GM21528 (cell line): ENCODE data around the gene KLHL42.
"Not testable (repeated sequence)": the region's sequence is repeated elsewhere in the genome, so short reads cannot be mapped to it uniquely, and the experiment has no call there.

Source experiments
- ATAC-seq: cut with Tn5 transposase; IDR thresholded peaks from one replicate; pipeline ENCODE4 v1.9.1; 2021; ENCODE audit warnings: mild to moderate bottlenecking, moderate library complexity; ENCODE audit not compliant: unreplicated experiment, low FRiP score

KLHL42 gene, protein sequence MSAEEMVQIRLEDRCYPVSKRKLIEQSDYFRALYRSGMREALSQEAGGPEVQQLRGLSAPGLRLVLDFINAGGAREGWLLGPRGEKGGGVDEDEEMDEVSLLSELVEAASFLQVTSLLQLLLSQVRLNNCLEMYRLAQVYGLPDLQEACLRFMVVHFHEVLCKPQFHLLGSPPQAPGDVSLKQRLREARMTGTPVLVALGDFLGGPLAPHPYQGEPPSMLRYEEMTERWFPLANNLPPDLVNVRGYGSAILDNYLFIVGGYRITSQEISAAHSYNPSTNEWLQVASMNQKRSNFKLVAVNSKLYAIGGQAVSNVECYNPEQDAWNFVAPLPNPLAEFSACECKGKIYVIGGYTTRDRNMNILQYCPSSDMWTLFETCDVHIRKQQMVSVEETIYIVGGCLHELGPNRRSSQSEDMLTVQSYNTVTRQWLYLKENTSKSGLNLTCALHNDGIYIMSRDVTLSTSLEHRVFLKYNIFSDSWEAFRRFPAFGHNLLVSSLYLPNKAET

DNA sequence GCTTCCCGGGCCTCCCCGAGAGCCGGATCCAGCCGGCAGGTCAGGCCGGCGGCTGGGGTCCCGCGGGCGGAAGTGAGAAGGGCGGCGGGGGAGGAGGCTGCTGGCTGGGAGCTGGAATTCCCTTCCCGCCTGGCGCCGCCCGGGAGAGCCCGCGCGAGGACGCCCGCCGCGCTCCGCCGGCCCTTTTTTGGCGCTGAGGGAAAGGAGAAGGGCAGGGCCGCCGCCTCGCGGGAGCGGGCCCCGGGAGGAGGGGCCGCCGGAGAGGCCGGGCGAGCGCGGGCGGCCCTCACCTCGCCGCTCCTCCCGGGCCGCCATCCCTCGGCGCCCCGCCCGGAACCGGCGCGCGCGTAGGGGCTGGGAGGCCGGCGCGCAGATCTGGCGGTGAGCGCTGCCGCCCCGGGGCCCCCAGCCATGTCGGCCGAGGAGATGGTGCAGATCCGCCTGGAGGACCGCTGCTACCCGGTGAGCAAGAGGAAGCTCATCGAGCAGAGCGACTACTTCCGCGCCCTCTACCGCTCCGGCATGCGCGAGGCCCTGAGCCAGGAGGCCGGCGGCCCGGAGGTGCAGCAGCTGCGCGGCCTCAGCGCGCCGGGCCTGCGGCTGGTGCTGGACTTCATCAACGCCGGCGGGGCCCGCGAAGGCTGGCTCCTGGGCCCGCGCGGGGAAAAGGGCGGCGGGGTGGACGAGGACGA, at the start of gene KLHL42, which contains the start of gene MANSC4:
TSS of gene KLHL42 (plus strand) at position 314 of the 692 bp plus-strand sequence. CDS start at position 412, 98 bp downstream.
TSS of gene MANSC4 (minus strand) at position 317 of the 692 bp plus-strand sequence. CDS start 8,960 bp downstream, outside the sequence.
- ATAC-seq, result peak; percentile 85

DNA sequence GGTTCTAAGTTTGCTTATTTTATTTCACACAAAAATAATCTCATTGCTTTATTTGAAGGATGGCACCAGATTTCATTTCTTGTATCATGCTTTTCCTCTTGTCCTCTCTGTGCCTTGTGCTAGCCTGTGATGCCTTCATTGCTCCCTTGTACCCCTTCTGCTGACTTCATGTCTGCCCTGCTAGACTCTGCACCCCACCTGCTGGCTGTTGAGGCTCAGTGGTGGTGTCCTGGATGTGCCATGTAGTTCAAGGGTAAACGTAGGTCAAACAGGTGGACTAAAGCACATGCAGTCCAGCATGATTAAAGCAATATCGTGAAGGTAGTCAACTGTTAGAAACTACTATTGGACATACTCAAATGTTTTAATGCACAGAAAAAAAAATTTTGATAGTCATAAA, 47.8 kb upstream of the KLHL42 start:
- ATAC-seq, result no peak

DNA sequence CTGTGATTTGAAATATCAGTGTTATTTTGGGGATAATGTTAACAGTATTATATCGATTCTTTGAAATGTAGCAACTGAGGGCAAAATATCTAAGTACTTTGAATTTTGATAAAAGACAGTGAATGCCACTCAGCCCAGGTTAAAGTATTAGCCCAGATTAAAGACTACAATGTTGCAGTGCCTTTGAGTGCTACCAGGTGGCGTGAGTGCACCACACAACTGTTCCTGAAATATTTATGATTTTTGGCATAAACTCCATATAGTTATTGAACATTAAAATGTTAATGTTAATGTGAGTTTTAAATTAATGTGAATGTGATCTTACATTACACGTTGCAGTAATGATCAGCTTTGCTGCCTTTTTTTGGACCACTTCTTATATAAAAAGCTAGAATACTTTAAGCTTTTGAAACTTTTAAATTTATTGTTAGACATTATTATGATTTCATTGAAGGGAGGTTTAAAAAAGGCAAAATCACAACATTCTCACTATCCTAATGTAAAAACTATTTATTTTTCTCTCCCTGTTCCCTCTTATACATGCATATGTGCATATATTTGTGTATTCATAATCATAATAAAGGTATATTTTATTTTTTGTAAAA, 46.9 kb upstream of the KLHL42 start:
- ATAC-seq, result peak; percentile 55

DNA sequence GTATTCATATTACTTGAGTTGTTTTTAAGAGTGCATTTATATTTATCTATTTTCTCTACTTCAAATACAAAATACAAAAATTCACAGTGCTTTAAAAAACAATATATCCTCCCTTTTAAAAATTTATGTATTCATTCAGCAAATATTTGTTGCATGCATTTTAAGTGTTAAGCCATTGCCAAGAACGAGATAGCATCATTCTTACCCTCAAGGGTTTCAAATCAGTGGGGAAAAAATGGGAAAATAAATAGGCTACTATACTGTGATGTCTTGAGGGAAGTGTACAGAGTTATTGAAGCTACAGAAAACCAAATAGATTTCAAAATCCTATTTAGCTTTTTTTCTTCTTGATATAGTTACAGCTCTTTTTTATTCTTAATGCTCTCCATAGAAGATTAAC, 46.2 kb upstream of the KLHL42 start:
- ATAC-seq, result no peak

DNA sequence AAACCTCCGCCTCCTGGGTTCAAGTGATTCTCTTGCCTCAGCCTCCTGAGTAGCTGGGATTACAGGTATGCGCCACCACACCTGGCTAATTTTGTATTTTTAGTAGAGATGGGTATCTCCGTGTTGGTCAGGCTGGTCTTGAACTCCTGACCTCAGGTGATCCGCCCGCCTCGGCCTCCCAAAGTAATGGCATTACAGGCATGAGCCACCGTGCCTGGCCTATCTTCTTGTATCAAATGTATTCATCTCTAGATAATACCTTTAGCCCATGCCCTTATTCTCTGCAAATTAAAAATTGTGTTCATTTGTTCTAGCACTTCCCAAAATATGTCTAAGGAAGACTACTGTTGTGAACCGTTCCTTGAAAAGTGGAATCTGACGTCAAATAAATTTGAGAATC, 45.7 kb upstream of the KLHL42 start:
- ATAC-seq, result not testable (repeated sequence)

DNA sequence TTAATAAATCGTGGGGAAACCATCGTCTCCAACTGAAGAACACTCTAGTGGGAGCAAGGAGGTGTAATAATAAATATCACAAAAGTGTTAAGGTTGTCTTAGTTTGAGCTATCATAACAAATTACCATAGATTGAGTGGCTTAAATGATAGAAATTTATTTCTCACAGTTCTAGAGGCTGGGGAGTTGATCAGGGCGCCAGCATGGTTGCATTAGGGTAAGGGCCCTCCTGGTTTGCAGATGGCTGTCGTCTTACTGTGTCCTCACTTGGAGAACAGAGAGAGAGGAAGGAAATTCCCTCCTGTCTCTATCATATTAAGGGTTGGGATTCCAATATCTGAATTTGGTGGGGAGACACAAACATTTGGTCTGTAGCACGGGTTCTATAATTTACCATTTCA, 36.4 kb upstream of the KLHL42 start:
- ATAC-seq, result no peak

DNA sequence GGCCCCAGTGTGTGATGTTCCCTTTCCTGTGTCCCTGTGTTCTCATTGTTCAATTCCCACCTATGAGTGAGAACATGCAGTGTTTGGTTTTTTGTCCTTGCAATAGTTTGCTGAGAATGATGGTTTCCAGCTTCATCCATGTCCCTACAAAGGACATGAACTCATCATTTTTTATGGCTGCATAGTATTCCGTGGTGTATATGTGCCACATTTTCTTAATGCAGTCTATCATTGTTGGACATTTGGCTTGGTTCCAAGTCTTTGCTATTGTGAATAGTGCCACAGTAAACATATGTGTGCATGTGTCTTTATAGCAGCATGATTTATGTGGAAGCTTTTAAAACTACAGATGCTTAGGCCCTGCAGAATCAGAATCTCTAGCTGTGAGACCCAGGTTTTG, 34.3 kb upstream of the KLHL42 start:
- not testable (repeated sequence) for ATAC-seq

DNA sequence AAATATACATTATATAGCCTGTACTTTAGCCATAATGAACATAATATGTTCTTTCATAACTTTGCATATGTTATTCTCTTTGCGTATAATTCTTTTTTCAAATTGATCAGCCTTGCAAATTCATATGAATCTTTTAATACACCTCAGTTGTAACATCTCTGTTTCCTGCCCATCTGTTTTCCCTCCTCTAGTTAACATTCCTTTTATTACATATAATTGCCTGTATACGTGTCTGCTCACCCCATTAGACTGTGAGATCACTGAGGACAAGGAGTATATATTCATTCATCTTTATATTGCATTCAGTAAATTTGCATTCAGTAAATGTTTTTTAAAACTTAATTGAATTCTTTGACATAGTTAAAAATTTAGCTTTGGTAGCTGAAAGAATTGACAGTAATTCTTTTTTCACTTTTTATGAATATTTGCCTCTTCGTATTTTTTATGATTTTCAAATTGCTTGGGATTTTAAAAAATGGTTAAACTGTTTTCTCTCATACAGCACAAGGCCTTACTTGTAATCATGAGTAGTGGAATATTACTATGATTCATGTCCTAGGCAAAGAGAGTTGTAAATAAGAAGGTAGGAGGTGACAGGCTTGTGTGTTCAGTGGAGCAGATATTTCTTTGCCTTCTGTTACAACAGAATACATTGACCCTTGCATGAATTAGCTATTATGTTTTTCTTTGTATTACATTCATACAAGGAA, 32.8 kb upstream of the KLHL42 start:
- ATAC-seq, result no peak

DNA sequence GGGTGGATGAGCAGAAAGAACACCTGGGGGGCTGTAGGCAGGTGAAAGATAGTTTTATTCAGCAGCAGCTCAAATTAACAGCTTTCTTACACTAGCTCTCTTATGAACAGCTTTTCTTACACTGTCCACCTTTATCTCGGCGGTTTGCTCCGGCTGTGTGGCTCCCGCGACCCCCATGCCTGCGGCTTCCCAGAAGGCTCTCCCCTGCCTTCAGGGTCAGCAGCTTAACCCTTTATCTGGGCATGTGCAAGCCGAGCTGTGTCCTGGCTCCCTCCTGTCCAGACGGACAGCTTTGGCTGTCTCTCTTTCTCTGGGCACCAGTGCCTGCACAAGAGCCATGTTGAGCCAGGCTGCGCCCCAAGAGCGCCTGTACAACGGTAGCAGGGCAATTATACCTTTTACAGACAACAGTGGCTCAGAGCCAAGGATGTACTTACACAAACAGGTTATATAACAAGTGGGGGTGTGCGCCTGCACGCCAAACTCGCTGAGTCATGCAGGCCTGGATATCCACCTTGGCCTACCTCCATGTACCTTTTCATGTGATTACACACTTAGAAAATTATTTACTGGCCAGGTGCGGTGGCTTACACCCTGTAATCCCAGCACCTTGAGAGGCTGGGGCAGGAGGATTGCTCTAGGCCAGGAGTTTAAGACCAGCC, 28.5 kb upstream of the KLHL42 start:
- ATAC-seq, result no peak

DNA sequence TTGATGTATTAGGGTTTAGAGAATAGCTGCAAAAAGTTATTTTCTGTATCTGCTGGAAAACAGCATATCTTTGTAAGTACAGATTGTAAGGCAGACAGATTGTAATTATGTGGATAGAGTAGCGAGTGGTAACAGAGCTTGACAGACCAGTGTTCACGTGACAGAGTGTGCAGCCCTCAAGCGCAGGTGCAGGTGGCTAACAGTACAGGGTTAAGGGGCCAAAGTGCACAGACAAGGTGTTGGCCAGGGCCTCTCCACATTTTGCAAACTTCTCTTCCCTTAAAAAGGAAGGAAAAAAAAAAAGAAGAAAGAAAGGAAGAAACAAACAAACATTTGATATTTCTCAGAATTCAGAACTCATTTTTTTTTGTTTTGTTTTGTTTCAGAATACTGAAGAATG, 25.2 kb upstream of the KLHL42 start:
- no peak for ATAC-seq

DNA sequence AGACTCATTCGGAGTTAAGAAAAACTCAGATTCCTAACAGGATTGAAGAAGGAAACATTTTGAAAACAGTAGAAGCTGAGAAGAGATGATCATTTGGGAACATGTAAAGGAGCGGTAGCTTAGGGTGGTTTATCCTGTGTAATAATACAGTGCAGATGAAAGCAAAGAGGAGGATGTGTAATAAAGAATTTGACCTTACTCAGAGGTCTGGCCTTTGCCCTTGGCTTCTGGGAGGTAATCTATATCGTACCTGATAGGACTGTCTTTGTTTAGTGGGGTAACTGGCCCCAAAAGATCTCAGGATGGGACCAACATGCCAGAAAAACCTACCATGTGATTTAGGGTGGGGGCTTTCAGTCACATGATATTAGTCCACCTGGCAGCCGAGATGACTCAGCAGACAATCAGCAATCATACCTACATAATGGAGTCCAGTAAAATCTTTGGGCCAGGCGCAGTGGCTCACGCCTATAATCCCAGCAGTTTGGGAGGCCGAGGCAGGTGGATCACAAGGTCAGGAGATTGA, 23.3 kb upstream of the KLHL42 start:
- ATAC-seq, result no peak

DNA sequence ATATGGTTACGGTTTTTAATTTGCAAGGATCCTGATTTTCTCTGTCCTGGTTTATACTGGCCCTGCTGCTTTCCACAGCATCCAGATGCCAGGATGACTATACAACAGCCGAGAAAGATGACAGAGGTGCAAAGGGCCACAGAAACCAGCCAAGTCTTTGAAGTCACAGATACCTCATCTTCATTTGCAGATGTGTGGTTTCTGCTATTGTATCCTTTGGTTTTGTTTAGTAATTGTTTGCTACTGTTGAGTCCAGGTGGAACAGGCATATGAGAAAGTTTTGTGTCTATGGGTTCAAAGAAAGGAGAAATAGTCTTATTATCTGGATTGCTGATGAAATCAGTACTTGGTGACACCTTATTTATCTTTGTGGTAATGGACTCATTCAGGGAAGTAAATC, 17.3 kb upstream of the KLHL42 start:
- ATAC-seq, result no peak

DNA sequence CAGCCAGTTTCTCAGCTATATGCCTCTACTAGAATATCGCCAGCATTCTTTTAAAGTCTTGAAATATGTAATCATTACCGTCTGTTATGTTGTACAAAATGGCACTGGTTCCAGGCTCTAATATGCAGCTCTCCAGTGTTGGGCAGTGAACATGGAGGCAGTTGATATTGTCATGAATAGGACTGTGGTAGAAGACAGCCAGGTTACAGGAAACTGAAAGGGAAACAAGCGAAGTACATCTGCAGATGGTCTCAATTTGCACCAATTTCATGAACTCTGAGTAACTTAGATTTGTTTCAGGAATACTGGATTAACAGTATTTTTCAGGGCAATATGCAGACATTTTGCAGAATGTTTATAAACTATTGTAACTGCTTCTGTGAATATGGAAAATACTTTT, 13.4 kb upstream of the KLHL42 start:
- ATAC-seq, result no peak

DNA sequence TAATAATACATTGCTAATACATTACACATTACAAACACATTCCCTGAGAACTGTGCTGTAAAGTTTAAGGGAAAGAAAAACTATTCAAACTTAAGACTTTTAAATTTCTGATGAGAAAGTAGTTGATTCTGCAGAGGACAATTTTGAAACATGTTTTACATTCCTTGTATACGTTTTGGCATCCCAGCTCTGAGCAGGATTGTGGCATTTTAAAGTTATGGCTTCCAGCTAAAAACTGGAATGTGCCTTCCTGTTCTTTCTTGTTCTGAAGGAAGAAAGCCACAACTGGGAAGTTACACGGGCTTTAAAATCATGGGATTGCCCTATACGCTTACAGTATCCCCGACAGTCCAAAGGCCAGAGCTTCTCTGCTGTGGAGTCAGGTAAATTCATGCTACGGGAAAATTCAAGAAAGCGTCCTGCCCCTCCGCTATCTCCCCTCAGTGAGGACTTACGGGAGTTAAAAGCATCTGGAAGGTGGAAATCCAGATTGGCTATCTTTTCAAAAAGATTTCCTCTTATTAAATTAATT, 10.8 kb upstream of the KLHL42 start:
- no peak for ATAC-seq

DNA sequence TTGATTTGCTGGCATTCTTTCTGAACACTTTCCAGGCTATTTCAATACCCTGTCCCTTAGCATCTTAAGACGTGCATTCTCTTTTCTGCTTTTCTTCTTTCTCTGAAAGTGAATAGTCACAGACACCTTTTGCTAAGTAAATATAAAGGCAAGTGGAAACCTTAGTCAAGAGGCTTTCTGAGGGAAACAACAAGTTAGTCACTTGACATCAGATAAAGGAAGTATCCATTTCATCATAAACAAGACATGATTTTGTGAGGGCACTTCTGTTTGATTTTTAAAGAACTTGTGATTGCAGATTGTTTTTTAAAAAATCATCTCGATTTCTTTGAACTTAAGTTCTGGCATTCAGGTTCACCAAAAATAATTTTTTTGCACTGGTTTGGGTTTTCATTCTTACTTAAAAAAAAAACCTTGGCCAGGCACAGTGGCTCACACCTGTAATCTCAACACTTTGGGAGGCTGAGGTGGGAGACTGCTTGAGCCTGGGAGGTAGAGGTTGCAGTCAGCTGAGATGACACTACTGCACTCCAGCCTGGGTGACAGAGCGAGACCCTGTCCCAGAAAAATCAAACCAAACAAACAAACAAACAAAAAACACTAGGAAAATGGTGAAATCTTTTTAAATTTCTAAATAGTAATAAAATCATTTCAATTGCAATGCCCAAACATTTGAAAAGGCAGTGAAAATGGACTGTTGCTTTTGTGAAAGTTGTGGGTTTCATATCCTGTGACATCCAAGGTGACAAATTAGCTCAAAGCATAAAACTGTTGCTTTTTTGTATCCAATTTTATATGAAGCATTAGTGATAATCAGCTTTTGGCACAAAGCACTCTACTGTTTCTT, 8.3 kb upstream of the KLHL42 start:
- ATAC-seq, result no peak

DNA sequence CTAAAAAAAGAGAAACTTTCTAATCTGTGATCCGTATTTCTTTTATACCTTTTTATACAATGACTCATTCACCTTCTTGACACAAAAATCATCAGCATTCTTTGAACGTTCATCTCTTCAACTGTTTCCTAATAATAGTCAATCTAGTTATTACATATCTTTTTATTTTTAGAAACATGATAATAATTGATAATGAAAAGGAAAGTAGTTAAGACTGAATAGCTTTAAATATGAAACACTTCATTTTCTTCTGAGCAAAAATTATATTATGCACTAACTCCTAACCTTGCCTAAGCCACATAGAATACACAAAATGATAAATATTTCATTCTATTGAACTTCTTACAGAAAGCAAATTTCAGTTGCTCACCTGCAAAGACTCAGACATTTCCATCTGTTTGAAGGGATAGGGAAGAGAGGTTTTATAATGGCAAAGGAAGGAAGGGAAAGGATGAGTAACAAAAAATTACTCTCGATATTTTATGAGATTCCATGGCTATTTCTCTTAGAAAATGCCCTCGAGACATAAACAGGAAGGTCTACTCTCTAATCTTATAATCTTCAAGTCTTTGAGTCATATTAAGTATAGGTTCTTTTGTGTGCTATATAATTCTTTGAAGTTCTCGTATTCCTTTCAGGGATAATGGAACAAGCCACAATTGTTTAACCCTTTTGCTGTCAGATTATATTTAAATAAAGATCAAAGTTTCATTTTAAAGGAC, 7.5 kb upstream of the KLHL42 start:
- no peak for ATAC-seq

DNA sequence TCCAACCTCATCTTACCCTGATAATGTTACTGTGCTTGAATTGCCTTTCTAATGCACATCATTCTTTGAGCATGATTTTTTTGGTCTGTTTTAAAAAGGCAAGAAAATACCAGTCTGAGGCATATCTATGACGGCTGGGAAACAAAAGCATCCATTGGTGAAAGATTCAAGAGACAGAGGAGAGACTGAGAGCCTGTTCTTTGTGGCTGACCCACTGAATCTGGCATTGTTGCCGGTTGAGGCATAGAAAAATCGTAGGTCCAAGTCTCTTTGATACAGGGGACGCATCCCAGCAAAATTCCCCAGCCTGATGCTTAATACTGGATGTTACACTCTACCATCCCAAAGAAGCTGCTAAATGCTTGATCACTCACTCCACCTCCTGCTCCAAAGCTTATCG, 2.9 kb upstream of the KLHL42 start:
- no peak for ATAC-seq

DNA sequence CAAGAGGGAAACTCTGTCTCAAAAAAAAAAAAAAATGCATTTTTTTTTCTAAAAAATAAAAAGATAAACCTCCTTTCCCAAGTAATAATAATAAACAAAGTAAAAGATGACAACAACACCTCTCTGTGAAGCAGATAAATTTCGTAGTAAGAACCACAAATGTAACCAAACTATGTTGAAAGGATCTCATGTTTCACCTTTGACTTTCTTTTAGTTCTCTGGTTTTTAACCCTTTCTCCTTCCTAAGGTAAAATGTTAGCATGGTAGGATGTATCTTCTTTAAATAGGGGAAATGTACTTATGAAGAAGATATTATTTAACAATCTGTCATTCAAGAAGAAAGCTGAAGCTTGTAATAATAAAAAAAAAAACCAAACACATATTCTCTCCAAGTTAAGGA, 1.8 kb upstream of the KLHL42 start:
- no peak for ATAC-seq
